COR-L47 (cell line): Measurements from ENCODE around the gene CCDC9B.

ENCODE experiments used
- DNase-seq: peaks from one replicate; lab custom pipeline; 2025; lab: John Stamatoyannopoulos, UW

The CCDC9B gene

GRCh38 chr15:40329804-40330203 is 10.9 kb downstream of the CCDC9B start:
- no peak for DNase-seq

DNA sequence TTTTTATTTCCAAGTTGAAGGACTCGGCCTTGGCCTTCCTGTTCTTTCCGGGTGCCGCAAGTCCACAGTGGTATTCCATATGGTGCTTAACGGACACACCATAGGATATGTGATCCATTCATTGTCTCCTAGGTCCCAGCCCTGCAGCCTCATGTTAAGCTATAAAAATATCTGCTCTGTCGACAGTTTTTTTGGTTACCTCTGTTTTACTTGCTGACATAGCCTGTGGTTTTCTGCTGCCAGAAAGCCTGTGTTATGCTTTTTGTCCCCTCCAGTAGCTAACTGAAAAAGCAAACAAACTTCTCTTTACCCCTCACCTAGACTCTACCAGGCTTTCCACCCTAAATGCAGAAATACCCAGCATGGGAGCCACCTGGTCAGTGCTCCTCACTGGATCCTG is 12.0 kb downstream of the CCDC9B start:
- no peak for DNase-seq

DNA sequence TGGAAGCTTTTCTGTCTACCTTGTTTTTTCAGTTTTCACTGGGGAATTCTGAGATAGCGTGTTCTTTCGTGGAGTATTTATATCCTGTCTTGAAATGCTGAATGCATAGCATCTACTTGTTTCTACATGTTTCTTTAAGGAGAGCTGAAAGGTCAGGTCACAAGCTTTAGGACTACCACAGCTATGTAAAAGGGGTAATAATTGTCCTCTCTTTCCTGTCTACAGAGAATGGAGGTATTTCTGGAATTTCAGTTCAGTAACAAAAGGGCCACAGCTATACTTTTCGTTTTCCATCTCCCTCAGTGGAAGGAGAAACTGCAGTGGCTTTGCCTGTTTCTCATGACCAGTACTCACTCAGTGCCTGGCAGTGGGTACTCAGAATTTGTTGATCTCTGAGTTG is 12.6 kb downstream of the CCDC9B start:
- DNase-seq, result no peak

GRCh38 chr15:40327457-40327856 is 13.3 kb downstream of the CCDC9B start:
- no peak for DNase-seq

DNA sequence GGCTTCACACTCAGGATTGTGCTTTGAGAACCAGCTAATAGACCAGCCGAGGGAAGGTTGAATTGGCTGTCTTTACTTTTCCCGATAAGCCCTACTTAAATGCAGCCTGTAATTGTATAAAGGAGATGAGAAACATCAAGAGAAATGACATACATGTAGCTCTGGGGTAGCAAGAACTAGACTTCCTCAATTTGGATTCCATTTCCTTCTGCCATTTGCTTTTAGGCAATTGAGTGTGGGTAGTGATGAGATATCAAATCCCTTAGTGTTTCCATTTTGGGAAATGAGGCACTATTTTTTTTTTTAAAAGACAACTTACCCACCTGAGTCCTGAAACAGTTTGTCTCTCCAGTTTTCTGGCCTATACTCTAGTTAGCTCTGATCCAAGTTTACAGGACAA is 15.0 kb downstream of the CCDC9B start:
- DNase-seq, result no peak

- no peak for DNase-seq
These were observed 15.6 kb downstream of the CCDC9B start for GRCh38 chr15:40325188-40325587.

DNA sequence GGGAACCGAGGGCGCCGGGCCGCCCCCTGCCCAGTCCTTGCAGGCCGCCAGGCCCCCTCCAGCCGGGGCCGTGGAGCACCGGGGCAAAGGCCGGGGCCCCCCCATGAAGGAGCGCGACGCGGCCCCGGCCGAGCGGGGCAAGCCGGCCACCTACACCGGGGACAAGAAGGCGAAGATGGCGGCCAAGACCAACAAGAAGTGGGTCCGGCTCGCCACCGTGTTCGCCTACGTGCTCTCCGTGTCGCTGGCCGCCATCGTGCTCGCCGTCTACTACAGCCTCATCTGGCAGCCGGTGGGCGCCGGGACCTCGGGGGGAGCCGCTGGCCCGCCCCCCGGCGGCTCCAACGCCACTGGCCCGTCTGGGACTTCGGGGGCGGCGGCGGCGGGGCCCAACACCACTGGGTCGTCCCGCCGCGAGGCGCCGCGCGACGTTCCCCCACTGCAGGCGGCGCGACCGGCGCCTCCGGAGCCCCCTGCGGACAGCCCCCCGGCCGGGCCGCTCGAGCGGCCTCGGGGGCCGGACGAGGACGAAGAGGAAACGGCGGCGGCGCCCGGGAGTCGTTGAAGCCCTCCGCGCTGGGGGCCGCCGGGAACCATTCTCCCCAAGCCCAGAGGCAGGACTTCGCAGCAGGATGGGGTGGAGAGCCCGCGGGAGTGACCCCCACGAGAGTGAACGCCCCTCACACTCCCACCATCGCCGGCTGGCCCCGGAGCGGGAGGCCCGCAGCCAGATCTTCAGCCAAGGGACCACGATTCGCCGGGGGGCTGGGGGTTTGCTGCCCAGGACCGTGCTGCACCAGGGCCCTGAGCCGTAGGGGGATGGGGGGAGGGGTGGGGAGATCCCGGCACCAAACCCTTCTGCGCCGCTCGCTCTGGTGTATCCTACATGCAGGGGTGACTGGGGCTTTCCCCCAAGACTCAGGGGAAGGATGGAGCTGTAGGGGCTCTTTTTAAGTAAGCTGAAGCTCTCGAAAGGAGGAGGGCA is 16.5 kb downstream of the CCDC9B start:
- peak; percentile 7 for DNase-seq

DNA sequence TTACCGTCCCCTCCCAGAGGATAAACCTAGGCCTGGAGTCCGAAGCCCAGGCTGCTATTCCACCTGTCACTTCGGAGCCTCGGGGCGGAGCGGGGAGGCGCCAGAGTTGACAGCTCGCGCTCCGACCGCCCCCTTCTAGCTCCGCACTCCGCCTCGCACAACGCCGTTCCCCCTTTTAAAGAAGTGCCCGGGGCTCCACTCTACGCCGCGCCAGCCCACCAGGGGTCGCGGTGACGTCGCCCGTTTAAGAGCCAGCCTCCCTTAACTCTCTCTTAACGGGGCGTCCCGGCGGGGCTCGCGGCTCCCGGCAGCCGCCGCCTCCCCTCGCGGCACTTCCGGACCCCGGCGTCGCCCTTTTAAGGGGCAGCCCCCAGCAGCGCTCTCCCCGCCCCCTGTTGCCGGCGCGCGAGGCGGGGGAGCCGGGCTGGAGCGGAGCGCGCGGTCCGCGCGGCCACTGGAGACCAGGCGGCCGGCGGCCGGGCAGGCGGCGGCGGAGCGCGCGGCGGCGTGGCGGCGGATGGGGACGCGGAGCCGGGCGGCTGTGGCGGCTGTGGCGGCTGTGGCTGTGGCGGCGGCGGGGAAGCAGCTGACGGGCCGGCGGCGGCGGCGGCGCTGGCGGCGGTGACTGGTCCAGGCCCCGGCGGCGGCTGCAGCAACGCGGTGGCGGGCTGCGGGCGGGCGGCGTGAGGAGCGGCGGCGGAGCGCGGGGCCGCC is 17.3 kb downstream of the CCDC9B start, which contains the start of gene INAFM2:
Gene INAFM2 (plus strand): TSS at position 454 of the 714 bp plus-strand sequence. CDS start 364 bp downstream, outside the sequence.
- DNase-seq, result peak; percentile 91

- DNase-seq, result peak; percentile 69
These were observed 18.1 kb downstream of the CCDC9B start for GRCh38 chr15:40322531-40323238.

DNA sequence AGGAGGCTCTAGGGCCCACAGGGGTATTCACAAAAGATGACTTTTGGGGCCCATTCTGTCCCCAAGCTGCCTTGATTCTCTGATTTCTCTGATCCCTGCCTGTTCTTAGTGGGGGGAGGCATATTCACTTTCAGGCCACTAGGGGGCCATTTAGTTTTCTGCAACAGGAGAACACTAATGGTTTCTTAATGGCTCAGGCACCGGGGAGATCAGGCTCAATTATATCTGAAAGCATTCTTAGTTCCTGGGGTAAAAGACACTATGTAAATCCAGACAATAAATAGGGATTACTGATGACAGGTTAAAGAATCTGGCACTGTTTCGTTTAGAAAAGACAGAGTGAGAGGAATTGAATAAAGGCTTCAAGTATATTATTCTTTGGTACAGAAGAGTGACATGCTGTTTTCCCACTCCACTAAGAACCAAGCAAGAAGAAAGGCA is 19.8 kb downstream of the CCDC9B start:
- DNase-seq, result peak; percentile 78

- no peak for DNase-seq
These were observed 20.3 kb downstream of the CCDC9B start for GRCh38 chr15:40320409-40320808.

DNA sequence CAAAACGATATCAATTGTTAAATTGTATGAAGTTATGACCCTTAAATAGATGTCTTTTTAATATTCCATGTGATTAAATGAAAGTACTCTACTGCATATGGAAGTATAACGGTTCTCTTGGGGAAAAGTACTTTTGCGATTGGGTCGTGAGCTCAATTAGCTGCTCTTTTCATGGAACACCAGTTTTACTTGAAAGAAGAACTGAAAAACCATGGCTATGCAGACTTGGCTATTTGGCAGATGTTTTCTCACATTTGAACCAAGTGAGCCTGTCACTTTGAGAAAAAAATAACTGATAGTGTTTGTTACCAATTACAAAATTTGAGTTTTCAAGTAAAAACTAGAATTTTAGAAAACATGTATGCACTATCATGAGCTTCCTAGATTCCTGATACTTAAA is 23.2 kb downstream of the CCDC9B start:
- no peak for DNase-seq

DNA sequence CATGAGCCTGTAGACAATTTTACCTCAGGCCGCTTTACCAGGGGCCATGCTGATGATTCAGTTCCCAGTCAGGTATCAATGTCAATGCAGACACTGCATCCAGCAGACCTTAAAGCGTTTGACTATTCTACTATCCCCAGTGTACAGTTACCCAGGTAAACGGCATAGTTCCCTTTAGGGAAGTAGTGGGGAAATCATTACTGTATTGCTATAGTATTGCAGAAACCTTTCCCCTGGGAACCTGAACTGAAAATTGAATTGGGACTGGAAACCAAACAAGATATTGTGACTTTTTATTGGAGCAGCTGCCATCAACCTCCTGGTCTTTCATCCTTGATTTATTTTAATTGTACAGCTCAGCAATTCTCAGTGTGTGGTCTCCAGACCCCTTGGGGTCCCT is 23.8 kb downstream of the CCDC9B start:
- DNase-seq, result no peak

DNA sequence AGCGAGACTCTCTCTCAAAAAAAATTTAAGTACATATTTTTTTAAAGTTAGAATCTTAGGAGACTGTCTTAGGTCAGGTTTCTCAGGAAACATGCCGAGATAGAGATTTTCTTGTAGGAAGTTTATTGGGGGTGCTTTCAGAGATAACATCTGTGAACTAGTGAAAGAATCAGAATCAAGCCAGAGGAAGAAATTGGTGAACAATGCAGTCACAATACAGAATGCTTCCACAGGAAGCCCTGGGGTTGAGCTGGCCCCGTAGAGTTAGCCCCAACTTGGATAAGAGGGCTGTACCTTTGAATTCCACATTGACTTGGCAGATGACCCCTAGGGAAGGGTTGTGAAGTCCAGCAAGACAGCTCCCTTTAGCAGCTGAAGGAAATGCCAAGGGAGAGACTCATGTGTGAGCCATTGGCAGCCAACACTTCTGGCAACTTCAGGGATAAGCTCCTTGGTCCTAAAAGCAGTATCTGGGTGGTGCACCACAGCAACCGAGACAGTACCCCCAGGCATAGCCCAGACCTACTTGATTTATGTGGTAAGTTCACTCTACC is 25.9 kb downstream of the CCDC9B start:
- DNase-seq, result no peak

DNA sequence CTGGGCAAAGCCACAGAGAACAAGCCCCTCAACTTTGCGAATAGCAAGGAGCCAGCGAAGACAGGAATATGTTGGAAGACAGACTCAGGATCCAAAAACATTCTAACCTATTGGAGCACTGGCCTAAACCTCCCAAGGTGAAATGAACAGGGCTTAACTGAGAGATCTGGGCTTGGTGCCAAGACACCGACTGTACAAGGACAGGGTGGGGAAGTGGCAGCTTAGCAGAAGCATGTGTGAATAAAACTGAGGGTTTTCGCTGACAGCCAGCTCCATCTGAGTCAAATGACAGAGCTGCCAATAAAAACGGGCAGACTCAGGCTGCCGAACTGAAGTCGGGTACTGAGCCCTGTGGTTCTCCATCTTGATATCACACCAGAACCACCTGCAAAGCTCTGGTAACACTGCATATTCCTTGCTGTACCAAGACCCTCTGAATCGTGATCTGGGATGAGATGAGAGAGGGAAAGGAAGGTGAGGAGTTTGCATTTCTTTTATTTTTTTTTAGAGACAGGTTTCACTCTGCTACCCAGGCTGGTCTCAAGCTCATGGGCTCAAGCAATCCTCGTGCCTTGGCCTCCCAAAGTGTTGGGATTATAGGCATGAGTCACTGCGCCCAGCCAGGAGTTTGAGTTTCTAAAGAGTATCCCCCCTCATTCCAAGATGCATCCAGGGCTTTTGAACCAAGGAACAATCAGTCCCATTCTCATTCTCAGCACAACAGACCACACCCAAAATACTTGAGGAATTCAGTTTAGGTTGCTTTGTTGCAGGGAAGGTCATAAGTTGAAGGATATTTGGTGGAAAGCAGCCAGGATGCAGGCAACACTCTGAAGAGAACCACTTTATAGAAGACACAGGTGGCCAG is 27.0 kb downstream of the CCDC9B start:
- peak; percentile 89 for DNase-seq

GRCh38 chr15:40312370-40313158 is 28.2 kb downstream of the CCDC9B start:
- no peak for DNase-seq

- DNase-seq, result no peak
These were observed 29.7 kb downstream of the CCDC9B start for GRCh38 chr15:40310993-40311392.

DNA sequence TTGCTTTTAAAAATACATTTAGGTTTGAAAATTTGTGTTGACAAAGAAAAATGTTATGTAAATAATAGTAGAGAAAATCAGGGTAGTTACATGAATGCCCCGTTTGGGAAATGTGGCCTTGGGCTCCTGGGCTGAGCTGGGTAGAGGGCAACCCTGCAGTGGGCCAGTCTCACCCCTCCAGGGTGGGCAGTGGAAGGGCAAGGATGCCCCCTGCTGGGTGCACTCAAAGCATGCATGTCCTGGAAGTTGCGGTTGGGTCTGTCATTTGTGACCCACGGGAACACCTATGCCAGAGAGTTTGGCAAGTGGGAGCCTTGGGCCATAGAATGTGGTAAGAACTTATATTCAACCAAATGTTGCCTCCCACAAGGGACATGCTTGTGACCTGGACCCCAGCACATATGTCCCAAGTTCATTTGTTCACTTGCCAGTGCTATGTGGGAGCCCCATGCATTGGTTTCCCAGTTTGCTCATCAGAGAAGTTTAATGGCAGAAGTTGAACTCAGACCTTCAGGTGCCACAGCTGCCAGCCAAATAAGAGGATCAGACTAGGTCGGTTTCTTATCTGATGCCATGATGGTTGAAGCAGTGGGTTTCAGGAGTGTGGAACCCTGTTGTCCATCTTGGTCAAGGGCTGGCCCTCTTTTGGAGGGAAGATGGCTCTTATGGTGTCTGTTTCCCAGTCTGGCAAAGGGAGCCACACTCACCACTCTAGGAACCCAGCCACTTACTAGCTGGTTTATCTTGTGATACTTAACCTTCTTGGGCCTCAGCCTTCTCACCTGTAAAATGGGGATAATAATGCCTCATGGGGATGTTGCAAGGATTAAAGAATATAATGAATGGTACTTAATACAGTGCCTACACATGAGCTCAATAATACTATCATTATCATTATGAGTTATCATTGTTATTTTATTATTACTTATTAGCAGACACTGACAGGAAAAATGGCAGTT is 30.5 kb downstream of the CCDC9B start:
- peak; percentile 7 for DNase-seq

DNA sequence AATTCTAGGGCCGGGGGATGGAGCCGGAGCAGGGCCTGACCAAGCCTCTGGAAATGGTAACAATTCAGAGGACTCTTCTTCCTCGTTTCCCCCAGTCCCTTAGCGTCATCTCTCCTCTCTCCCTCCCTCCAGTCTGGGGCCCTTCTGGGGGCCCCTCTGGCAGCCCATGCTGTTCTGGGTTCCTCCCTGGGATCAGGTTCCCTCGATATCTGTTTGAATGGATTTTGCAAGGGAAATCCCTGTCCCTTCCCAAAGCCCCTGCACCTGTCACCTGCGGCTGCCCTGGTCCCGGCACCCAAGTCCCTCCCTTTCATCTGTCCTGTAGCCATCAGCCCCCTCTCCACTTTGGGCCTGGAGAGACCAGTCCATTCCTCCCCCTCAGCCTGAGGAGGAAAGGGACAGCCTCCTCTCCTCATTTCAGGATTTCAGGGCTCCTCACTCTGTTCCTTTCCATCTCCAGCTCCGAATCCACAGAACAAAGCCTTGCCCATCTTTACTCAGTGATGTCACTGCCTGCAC is 31.3 kb downstream of the CCDC9B start:
- DNase-seq, result no peak
